GM18951 (cell line): ENCODE results near the gene SOX15.

Experiments
- POLR2A ChIP-seq: IDR thresholded peaks from 4 replicates; pipeline ENCODE4 v1.6.1; 2011; ENCODE audit warnings: mild to moderate bottlenecking; ENCODE audit not compliant: insufficient read length, insufficient read depth; ENCODE audit errors: extremely low read depth
- in situ Hi-C: fragments of 300-500 bp; cut with MboI; formaldehyde crosslinking; loops from one replicate; pipeline ENCODE4 v1.12.0; 2022; ENCODE audit warnings: low sequenced_read_pairs, mixed read lengths, inconsistent platforms; ENCODE audit not compliant: unreplicated experiment

Gene SOX15

GRCh38 chr17:7576432-7576937 lies 13.4 kb downstream of the SOX15 start:
- TF ChIP-seq POLR2A = peak; percentile 34
- in situ Hi-C loops = no loop called here

GRCh38 chr17:7575959-7576358 lies 13.9 kb downstream of the SOX15 start:
- TF ChIP-seq POLR2A = no peak
- in situ Hi-C loops = no loop called here

DNA sequence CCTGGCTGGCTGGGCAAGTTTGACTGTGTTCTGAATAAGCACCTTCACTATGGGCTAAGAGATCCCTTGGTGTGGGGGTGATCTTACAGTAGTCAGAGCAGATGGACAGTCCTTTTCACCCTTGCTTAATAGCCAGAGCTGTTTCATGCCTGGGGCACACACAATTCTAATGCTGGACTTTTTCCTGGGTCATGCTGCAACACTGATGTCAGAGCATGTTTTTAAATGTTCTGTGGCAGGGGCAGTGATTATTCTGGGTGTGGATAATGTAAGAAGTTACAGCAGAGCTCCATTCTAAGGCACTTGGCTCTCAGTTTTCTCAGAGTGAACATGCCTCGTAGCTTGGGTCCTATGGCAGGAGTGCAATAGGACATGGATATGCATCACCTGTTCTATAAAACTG lies 14.4 kb downstream of the SOX15 start:
- TF ChIP-seq POLR2A = no peak
- in situ Hi-C loops = no loop called here

- no peak for TF ChIP-seq POLR2A
- in situ Hi-C loops = no loop called here
These were observed 15.5 kb downstream of the SOX15 start for GRCh38 chr17:7574176-7574953.

DNA sequence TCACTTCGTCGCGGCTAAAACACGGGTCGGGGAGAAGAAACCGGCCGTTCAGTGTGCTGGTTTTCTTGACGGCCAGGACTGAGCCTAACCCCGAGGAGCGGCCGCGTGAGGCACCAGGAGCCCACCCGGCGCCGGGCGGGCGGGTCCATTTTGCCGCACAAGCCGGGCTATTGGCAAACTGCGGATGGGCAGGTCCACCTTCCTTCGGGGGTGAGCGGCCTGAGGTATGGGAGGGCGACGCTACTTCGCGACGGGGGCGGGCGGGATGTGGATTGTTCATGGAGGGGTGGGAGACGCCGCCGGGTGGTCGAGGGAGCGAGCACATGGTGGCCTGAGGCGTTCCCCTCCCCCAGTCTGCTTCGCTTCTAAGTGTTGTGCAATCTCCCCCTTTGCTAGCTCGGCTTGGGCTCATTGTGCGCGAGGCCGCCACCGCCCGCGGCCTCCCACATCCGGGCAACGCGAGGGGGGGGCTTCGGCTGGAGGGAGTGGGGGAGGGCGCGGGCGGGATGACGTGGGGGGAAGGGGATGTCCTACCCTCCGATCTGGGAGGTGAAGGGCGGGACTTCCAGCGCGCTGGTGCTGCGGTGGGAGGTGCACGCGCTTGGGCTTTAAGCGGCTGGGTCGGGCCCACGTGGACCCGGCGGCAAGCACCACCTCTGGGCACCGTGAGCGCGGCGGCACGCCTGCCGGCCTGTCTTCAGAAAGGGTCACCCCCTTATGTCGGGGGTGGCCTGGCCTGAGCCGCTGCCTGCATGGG lies 16.4 kb downstream of the SOX15 start:
- in situ Hi-C loops = no loop called here
- peak; percentile 55 for TF ChIP-seq POLR2A

GRCh38 chr17:7572588-7573323 lies 17.1 kb downstream of the SOX15 start:
- peak; percentile 99 for TF ChIP-seq POLR2A
- in situ Hi-C loops = no loop called here

- in situ Hi-C loops = no loop called here
- TF ChIP-seq POLR2A = no peak
These were observed 17.6 kb downstream of the SOX15 start for GRCh38 chr17:7572338-7572587.

- no peak for TF ChIP-seq POLR2A
- in situ Hi-C loops = no loop called here
These were observed 19.5 kb downstream of the SOX15 start for GRCh38 chr17:7570351-7570750.

- no peak for TF ChIP-seq POLR2A
These were observed 20.3 kb downstream of the SOX15 start for GRCh38 chr17:7569571-7569970.

DNA sequence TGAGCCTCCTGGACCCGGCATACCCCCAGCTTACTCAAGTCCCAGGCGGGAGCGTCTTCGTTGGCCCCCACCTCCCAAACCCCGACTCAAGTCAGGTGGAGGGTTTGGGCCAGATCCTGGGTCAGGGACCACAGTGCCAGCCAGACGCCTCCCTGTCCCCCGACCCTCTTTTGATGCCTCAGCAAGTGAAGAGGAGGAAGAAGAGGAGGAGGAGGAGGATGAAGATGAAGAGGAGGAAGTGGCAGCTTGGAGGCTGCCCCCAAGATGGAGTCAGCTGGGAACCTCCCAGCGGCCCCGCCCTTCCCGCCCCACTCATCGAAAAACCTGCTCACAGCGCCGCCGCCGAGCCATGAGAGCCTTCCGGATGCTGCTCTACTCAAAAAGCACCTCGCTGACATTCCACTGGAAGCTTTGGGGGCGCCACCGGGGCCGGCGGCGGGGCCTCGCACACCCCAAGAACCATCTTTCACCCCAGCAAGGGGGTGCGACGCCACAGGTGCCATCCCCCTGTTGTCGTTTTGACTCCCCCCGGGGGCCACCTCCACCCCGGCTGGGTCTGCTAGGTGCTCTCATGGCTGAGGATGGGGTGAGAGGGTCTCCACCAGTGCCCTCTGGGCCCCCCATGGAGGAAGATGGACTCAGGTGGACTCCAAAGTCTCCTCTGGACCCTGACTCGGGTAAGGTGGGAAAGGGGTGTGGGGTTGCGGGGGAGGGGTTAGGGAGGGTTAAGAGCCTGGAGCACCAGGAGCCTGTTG lies 26.6 kb downstream of the SOX15 start:
- in situ Hi-C loops = no loop called here
- TF ChIP-seq POLR2A = no peak

More at GRCh38 chr17:7569571-7569970, 20.3 kb downstream of the SOX15 start:
- in situ Hi-C loops = no loop called here

DNA sequence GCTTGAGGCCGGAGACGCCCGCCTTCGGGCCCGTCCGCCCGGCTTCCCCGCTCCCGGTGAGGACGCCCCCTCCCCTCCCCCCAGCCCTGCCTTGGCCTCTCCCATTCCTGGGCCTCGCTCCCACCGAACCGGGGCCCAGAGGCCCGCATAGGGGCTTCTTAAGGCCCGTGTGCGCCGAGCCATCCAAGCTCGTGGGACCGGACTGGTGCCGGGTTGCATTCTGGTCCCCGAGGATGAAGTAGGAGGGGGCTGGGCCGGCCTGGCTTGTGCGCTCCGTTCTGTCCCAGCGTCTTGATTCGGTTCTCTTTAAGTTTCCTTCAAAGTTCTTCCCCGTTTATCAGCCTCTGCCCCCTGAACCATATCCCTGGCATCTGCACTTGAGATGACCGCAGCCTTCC lies 27.7 kb downstream of the SOX15 start:
- in situ Hi-C loops = no loop called here
- no peak for TF ChIP-seq POLR2A

DNA sequence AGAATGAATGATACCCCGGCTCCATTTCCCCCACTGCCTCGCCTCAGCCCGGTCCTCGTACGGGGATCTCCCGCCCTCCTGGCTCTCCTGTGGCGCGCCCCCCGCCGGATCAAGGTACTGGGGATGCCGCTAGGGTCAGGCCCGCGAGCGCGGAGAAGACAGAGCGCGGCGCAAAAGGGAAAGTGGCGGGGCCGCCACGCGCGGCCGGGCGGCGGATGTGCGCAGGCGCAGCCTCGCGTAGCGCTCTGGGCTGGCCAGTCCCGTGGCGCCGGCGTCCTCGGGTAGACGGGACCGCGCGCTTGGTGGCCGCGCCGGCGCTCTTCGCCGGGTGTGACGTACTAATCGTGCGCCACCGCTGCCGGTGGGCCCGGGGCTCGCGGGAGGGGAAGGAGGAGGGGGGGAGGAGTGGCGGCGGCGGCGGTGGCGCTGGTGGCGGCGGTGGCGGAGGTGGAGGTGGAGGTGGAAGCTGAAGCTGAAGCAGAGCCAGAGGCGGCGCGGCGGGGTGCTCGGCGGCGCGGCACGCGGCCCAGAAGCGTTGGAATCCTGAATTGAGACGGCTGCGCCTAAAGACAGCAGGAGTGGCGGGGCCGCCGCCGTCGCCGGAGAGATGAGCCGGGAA lies 28.2 kb downstream of the SOX15 start, which contains the start of gene SENP3:
Gene SENP3 (plus strand): TSS at position 331 of the 619 bp plus-strand sequence. CDS start 1,158 bp downstream, outside the sequence.
- TF ChIP-seq POLR2A = peak; percentile 82
- in situ Hi-C loops = no loop called here
